WTC11 (cell line): ENCODE data around the gene LGALS4.

Experiments used
- CREB1 ChIP-seq: sonication (generic); formaldehyde crosslinking; IDR thresholded peaks from 2 replicates; pipeline ENCODE4 v1.8.0; 2023; ENCODE audit warnings: mild to moderate bottlenecking, missing genetic modification reagents
- CREM ChIP-seq: sonication (generic); formaldehyde crosslinking; IDR thresholded peaks from 2 replicates; pipeline ENCODE4 v1.8.1; 2022; ENCODE audit warnings: mild to moderate bottlenecking, missing genetic modification reagents, moderate library complexity
- CTCF ChIP-seq: fragments of 200-600 bp; IDR thresholded peaks from 2 replicates; pipeline ENCODE4 v1.8.0; 2022; ENCODE audit warnings: antibody characterized with exemption
- ETV6 ChIP-seq: sonication (generic); formaldehyde crosslinking; IDR thresholded peaks from 2 replicates; pipeline ENCODE4 v1.8.1; 2022; ENCODE audit warnings: mild to moderate bottlenecking, missing genetic modification reagents
- FOXJ3 ChIP-seq: sonication (generic); formaldehyde crosslinking; IDR thresholded peaks from 2 replicates; pipeline ENCODE4 v1.9.0; 2021; ENCODE audit warnings: missing genetic modification reagents, mild to moderate bottlenecking, borderline replicate concordance
- IRF2 ChIP-seq: sonication (generic); formaldehyde crosslinking; IDR thresholded peaks from 2 replicates; pipeline ENCODE4 v1.8.0; 2022; ENCODE audit warnings: low read depth, missing genetic modification reagents, borderline replicate concordance
- KAT7 ChIP-seq: sonication (generic); formaldehyde crosslinking; IDR thresholded peaks from 2 replicates; pipeline ENCODE4 v1.8.1; 2023; ENCODE audit warnings: missing genetic modification reagents, mild to moderate bottlenecking, borderline replicate concordance
- NR2C2 ChIP-seq: sonication (generic); formaldehyde crosslinking; IDR thresholded peaks from 2 replicates; pipeline ENCODE4 v1.8.0; 2022; ENCODE audit warnings: mild to moderate bottlenecking, missing genetic modification reagents
- TCF7 ChIP-seq: sonication (generic); formaldehyde crosslinking; IDR thresholded peaks from 2 replicates; pipeline ENCODE4 v1.8.0; 2022; ENCODE audit warnings: mild to moderate bottlenecking, low read depth, missing genetic modification reagents, moderate library complexity
- TF ChIP-seq, protein P1 (sequence below): sonication (generic); formaldehyde crosslinking; IDR thresholded peaks from 2 replicates; pipeline ENCODE4 v1.8.0; 2023; ENCODE audit warnings: missing genetic modification reagents
- TF ChIP-seq, protein P2 (sequence below): sonication (generic); formaldehyde crosslinking; IDR thresholded peaks from 2 replicates; pipeline ENCODE4 v1.8.1; 2023; ENCODE audit warnings: mild to moderate bottlenecking, missing genetic modification reagents
- TF ChIP-seq, protein P3 (sequence below): sonication (generic); formaldehyde crosslinking; IDR thresholded peaks from 2 replicates; pipeline ENCODE4 v1.8.1; 2023; ENCODE audit warnings: mild to moderate bottlenecking, missing genetic modification reagents, moderate library complexity
- TF ChIP-seq, protein P4 (sequence below): sonication (generic); formaldehyde crosslinking; IDR thresholded peaks from 2 replicates; pipeline ENCODE4 v1.8.1; 2023; ENCODE audit warnings: mild to moderate bottlenecking, missing genetic modification reagents, moderate library complexity

DNA sequence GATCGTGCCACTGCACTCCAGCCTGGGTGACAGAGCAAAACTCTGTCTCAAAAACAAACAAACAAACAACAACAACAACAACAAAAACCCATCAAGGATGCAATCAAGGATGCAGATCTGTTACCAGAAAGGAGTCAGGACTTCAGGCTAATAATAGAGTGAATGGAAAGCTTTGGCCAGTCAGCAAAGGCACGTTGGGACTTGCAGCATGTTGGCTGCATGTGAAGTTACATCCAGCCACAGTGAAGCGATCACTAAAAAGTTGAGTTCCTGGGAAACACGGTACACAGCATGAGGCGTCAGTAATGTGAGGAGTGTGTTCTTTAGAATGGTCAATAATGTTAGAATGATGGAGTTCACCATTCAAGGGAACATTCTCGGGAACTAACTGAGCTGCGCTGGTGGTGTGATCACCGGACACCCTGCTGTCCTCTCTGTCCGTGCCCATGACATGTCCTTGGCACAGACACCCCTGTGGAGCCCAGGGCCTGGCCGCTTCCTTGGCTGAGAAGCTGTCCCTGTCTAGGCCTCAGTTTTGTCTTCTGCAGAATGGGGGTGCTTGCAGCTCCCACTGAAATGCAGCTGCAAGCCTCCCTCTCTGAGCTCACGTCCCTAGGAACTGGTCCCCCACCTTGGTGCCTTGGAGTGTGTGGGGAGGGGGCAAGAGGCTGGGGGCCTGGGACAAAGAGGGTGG is 26.0 kb downstream of the LGALS4 start:
- TF ChIP-seq, protein P1, sequence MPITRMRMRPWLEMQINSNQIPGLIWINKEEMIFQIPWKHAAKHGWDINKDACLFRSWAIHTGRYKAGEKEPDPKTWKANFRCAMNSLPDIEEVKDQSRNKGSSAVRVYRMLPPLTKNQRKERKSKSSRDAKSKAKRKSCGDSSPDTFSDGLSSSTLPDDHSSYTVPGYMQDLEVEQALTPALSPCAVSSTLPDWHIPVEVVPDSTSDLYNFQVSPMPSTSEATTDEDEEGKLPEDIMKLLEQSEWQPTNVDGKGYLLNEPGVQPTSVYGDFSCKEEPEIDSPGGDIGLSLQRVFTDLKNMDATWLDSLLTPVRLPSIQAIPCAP (CRISPR knock-in tag) = no peak
- TF ChIP-seq CREB1 (CRISPR knock-in tag) (no peak), KAT7 (CRISPR knock-in tag) (no peak), CTCF (no peak), FOXJ3 (CRISPR knock-in tag) (no peak), TCF7 (CRISPR knock-in tag) (no peak), NR2C2 (CRISPR knock-in tag) (no peak), IRF2 (CRISPR knock-in tag) (no peak), ETV6 (CRISPR knock-in tag) (no peak), CREM (CRISPR knock-in tag) (no peak)
- TF ChIP-seq, protein P2, sequence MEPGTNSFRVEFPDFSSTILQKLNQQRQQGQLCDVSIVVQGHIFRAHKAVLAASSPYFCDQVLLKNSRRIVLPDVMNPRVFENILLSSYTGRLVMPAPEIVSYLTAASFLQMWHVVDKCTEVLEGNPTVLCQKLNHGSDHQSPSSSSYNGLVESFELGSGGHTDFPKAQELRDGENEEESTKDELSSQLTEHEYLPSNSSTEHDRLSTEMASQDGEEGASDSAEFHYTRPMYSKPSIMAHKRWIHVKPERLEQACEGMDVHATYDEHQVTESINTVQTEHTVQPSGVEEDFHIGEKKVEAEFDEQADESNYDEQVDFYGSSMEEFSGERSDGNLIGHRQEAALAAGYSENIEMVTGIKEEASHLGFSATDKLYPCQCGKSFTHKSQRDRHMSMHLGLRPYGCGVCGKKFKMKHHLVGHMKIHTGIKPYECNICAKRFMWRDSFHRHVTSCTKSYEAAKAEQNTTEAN (CRISPR knock-in tag) = no peak
- TF ChIP-seq, protein P3, sequence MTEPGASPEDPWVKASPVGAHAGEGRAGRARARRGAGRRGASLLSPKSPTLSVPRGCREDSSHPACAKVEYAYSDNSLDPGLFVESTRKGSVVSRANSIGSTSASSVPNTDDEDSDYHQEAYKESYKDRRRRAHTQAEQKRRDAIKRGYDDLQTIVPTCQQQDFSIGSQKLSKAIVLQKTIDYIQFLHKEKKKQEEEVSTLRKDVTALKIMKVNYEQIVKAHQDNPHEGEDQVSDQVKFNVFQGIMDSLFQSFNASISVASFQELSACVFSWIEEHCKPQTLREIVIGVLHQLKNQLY (CRISPR knock-in tag) = no peak
- TF ChIP-seq, protein P4, sequence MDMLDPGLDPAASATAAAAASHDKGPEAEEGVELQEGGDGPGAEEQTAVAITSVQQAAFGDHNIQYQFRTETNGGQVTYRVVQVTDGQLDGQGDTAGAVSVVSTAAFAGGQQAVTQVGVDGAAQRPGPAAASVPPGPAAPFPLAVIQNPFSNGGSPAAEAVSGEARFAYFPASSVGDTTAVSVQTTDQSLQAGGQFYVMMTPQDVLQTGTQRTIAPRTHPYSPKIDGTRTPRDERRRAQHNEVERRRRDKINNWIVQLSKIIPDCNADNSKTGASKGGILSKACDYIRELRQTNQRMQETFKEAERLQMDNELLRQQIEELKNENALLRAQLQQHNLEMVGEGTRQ (CRISPR knock-in tag) = no peak
